GM12878 (cell line): ENCODE results near the gene ZCCHC2. TPM values are rescaled to one million over a fixed set of nuclear protein-coding genes. Genes with fewer than 3 reads are reported as not detected.

Experiments used
- ATAC-seq: fragments of 200-7000 bp; cut with Tn5 transposase; 3 replicates; pipeline ENCODE4 v1.9.1; 2020; ENCODE audit warnings: mild to moderate bottlenecking, moderate library complexity
- BruUV-seq: library from RNA; stranded (reverse); fragments of 400-500 nt; replicated peaks from 2 replicates; lab custom pipeline; 2021; lab: Mats Ljungman, UMichigan
- CTCF ChIA-PET: fragments of 300-600 bp; sonication (Branson Sonifier 250); formaldehyde crosslinking; extraction: SDS; loops from one replicate; lab custom pipeline; 2021; ENCODE audit warnings: inconsistent platforms; lab: Yijun Ruan, JAX
- POLR2A ChIA-PET: fragments of 350-600 bp; formaldehyde crosslinking; extraction: SDS; loops from one replicate; lab custom pipeline; 2021; ENCODE audit warnings: inconsistent platforms; lab: Charles Lee
- RAD21 ChIA-PET: fragments of 300-600 bp; sonication (Branson Sonifier 250); formaldehyde crosslinking; loops from one replicate; lab custom pipeline; 2023; ENCODE audit warnings: antibody characterized with exemption; ENCODE audit not compliant: unreplicated experiment; lab: Charles Lee
- SMC1A ChIA-PET: fragments of 300-600 bp; sonication (Branson Sonifier 250); formaldehyde crosslinking; loops from one replicate; lab custom pipeline; 2023; ENCODE audit not compliant: unreplicated experiment, uncharacterized antibody; lab: Charles Lee
- DNase-seq: peaks from one replicate; pipeline ENCODE4 v3.0.0-alpha.2; 2011; ENCODE audit warnings: low read depth, low spot score
- FAIRE-seq: peaks from 3 replicates; lab custom pipeline; 2011; peaks lifted over from hg19 to GRCh38; lab: Jason Lieb, UNC
- H2AFZ ChIP-seq: 2 replicates; pipeline ENCODE4 v1.6.0; 2011; ENCODE audit warnings: low read depth, low read length, control low read depth; ENCODE audit not compliant: control insufficient read depth
- H3K27ac ChIP-seq: 2 replicates; pipeline ENCODE4 v1.5.1; 2011; ENCODE audit warnings: control low read depth; ENCODE audit not compliant: control insufficient read depth, insufficient read depth
- H3K27me3 ChIP-seq, 2 experiments: replicated peaks in 1 of 2; 2 replicates each; pipeline versions ENCODE4 v1.6.0 to v1.6.1; 2011; ENCODE audit warnings: low read length in 1 of 2; ENCODE audit not compliant: control insufficient read depth in 2 of 2, insufficient read depth in 2 of 2
- H3K36me3 ChIP-seq, 2 experiments: 2 replicates each; pipeline ENCODE4 v1.5.1; 2011; ENCODE audit warnings: low read length in 1 of 2; ENCODE audit not compliant: control insufficient read depth in 2 of 2, insufficient read depth in 2 of 2
- H3K4me1 ChIP-seq: 2 replicates; pipeline ENCODE4 v1.6.1; 2011; ENCODE audit warnings: mild to moderate bottlenecking, low read length, moderate library complexity, mixed read lengths; ENCODE audit not compliant: control insufficient read depth, insufficient read depth
- H3K4me2 ChIP-seq: 2 replicates; pipeline ENCODE4 v1.6.0; 2011; ENCODE audit warnings: control low read depth; ENCODE audit not compliant: control insufficient read depth, insufficient read depth
- H3K4me3 ChIP-seq: fragments of 200-600 bp; sonication (generic); 2 replicates; pipeline ENCODE4 v1.5.1; 2016
- H3K79me2 ChIP-seq: 2 replicates; pipeline ENCODE4 v1.6.0; 2011; ENCODE audit warnings: low read length; ENCODE audit not compliant: control insufficient read depth, insufficient read depth
- H3K9ac ChIP-seq: 2 replicates; pipeline ENCODE4 v1.8.0; 2011; ENCODE audit warnings: low read length, control low read depth, mixed read lengths; ENCODE audit not compliant: control insufficient read depth, insufficient read depth
- H3K9me3 ChIP-seq: replicated peaks from 3 replicates; pipeline ENCODE4 v1.5.1; 2011; ENCODE audit warnings: mild to moderate bottlenecking, low read length; ENCODE audit not compliant: control insufficient read depth, insufficient read depth
- H4K20me1 ChIP-seq: 2 replicates; pipeline ENCODE4 v1.6.0; 2011; ENCODE audit not compliant: control insufficient read depth, insufficient read depth
- BCL3 ChIP-seq: IDR thresholded peaks from 2 replicates; pipeline ENCODE4 v1.6.1; 2011; ENCODE audit warnings: borderline replicate concordance, low read depth, mild to moderate bottlenecking, moderate library complexity, low read length; ENCODE audit not compliant: insufficient read depth, poor library complexity, severe bottlenecking
- KDM1A ChIP-seq: fragments of 200-600 bp; sonication (generic); IDR thresholded peaks from 2 replicates; pipeline ENCODE4 v1.6.1; 2016; ENCODE audit warnings: borderline replicate concordance
- NFYB ChIP-seq: IDR thresholded peaks from 2 replicates; pipeline ENCODE4 v1.6.1; 2011; ENCODE audit warnings: low read depth, mild to moderate bottlenecking, low read length, improper control_type of control experiment, moderate library complexity; ENCODE audit not compliant: insufficient read depth
- PBX3 ChIP-seq: IDR thresholded peaks from 2 replicates; pipeline ENCODE4 v1.6.1; 2011; ENCODE audit warnings: mild to moderate bottlenecking, low read depth, low read length, moderate library complexity; ENCODE audit not compliant: insufficient replicate concordance
- RFX5 ChIP-seq: IDR thresholded peaks from 2 replicates; pipeline ENCODE4 v1.6.1; 2011; ENCODE audit warnings: low read depth, low read length, improper control_type of control experiment
- STAT3 ChIP-seq: IDR thresholded peaks from 2 replicates; pipeline ENCODE4 v1.6.1; 2011; ENCODE audit warnings: low read depth, low read length, improper control_type of control experiment
- TCF3 ChIP-seq: IDR thresholded peaks from 2 replicates; pipeline ENCODE4 v1.6.1; 2012; ENCODE audit warnings: low read depth, mild to moderate bottlenecking, low read length, borderline replicate concordance; ENCODE audit not compliant: insufficient read depth
- WGBS: methylation state at CpG from one replicate; pipeline ENCODE4 v1.1.6; 2016; ENCODE audit warnings: low lambda C conversion rate; ENCODE audit not compliant: insufficient replicate concordance, insufficient coverage; ENCODE audit errors: missing lambda C conversion rate; 5-methylcytosine and 5-hydroxymethylcytosine counted together
- in situ Hi-C: fragments of 300-500 bp; cut with MboI; formaldehyde crosslinking; loops from 9 replicates; pipeline ENCODE4 v1.14.3; 2018; ENCODE audit warnings: mixed read lengths
- intact Hi-C: fragments of 100-400 bp; cut with micrococcal nuclease; formaldehyde crosslinking; loops from one replicate; pipeline ENCODE4 v1.14.2; 2022; ENCODE audit not compliant: unreplicated experiment
- polyA plus RNA-seq, 11 experiments: library from polyadenylated mRNA; depleted of rRNA in 4 of 11; unstranded in 6 of 11; stranded (reverse) in 5 of 11; fragments of >200 nt; fragmentation: Nextera tagmentation in 4 of 11; fragmentation: Illumina TruSeq in 1 of 11; extraction: Ambion mirVana in 4 of 11; extraction: Trizol in 1 of 11; gene quantifications; 1 replicate in 1 of 11; 2 replicates in 10 of 11; pipeline versions ENCODE4 v1.2.1 to v1.2.3, GENCODE V29; 2011 to 2016; ENCODE audit warnings: inconsistent platforms in 2 of 11, missing spikeins in 2 of 11, low read depth in 1 of 11
- total RNA-seq, 4 experiments: library from RNA; depleted of rRNA in 3 of 4; stranded (reverse); fragments of >200 nt in 3 of 4; fragmentation: Illumina TruSeq in 1 of 4; extraction: Trizol in 1 of 4; gene quantifications; 2 replicates each; pipeline versions ENCODE4 v1.2.1 to v1.2.3, GENCODE V29; 2013 to 2021

Gene ZCCHC2
- total and polyA plus RNA-seq, 10 of the 15 experiments (the other 5 are each of a cell fraction or from before 2014, with no cell fraction given): 1.7 to 17.4 (median 8.6) TPM

GRCh38 chr18:62607302-62607701 lies 84.5 kb downstream of the ZCCHC2 start:
- Histone ChIP-seq H3K27ac (no peak overlapping the region), H2AFZ (no peak overlapping the region), H3K4me1 (no peaks in the 10 kb centered on the region), H3K9ac (no peak overlapping the region), H3K4me3 (no peak overlapping the region), H3K36me3 (no peaks in the 10 kb centered on the region), H3K79me2 (no peaks in the 10 kb centered on the region), H4K20me1 (no peaks in the 10 kb centered on the region), H3K9me3 (no peaks in the 10 kb centered on the region), H3K27me3 (no peaks in the 10 kb centered on the region; a peak in 1 of 4 replicates), H3K4me2 (no peak overlapping the region)
- in situ Hi-C loops: no loop called here
- TF ChIP-seq STAT3 (no peak), RFX5 (no peak), PBX3 (no peak), BCL3 (no peak), NFYB (no peak), KDM1A (no peak), TCF3 (no peak)
- 79% methylated on average over 13 of the region's 13 CpGs for WGBS
- ChIA-PET RAD21 (no interaction called here), POLR2A (no interaction called here), CTCF (interaction anchor here (0.7 kb wide), 1 partner anchor 21 kb away, joined by 3 read pairs; no protein-coding TSS in a partner anchor), SMC1A (no interaction called here)
- no TSS peak for BruUV-seq
- FAIRE-seq (no peak), DNase-seq (no peak), ATAC-seq (no peak)
- intact Hi-C loops: no loop called here
